Upper lobe of left lung (tissue), 4 donors: ENCODE results near the gene ZBTB38.

Source experiments
- POLR2AphosphoS5 ChIP-seq, 2 donors: sonication (generic); formaldehyde crosslinking; IDR thresholded peaks; one replicate each; pipeline ENCODE4 v1.5.1; 2017; ENCODE audit warnings: antibody characterized with exemption in 2 of 2
- TF ChIP-seq, protein P1 (sequence below), 6 experiments: fragments of 450-650 bp in 4 of 6; fragments of 200-600 bp in 2 of 6; sonication (generic) in 2 of 6; IDR thresholded peaks; one replicate each; pipeline ENCODE4 v1.5.1; 2016 to 2019; ENCODE audit warnings: antibody characterized with exemption in 6 of 6

DNA sequence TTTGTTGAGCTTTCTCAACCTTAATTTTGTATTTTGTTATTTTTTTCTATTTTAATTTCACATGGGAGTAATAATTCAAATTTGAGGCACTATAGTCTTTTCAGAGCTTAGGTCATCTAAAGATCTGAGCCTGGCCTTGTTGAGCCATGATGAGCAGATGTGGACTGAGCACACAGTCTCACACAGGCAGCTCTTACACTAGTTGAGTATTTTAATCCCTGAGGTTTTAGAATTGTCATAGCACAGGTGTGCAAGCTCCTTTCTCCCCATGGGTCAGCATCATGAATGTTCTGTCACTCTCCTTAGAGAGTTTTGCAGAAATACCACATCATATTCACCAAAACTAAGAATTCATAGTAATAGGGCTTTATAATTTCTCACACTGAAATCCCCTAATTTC lies 4.9 kb downstream of the ZBTB38 start:
- TF ChIP-seq, protein P1, sequence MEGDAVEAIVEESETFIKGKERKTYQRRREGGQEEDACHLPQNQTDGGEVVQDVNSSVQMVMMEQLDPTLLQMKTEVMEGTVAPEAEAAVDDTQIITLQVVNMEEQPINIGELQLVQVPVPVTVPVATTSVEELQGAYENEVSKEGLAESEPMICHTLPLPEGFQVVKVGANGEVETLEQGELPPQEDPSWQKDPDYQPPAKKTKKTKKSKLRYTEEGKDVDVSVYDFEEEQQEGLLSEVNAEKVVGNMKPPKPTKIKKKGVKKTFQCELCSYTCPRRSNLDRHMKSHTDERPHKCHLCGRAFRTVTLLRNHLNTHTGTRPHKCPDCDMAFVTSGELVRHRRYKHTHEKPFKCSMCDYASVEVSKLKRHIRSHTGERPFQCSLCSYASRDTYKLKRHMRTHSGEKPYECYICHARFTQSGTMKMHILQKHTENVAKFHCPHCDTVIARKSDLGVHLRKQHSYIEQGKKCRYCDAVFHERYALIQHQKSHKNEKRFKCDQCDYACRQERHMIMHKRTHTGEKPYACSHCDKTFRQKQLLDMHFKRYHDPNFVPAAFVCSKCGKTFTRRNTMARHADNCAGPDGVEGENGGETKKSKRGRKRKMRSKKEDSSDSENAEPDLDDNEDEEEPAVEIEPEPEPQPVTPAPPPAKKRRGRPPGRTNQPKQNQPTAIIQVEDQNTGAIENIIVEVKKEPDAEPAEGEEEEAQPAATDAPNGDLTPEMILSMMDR (IDR thresholded peaks at IDR 0.05) = no peak
- no peak for TF ChIP-seq POLR2AphosphoS5 (IDR thresholded peaks at IDR 0.05)
